ENCODE measurements around the gene RNASE2. TPM values are rescaled to one million over a fixed set of nuclear protein-coding genes. Genes with fewer than 3 reads are reported as not detected.
"Not testable (repeated sequence)": the region's sequence is repeated elsewhere in the genome, so short reads cannot be mapped to it uniquely, and the experiment has no call there.

Gene RNASE2
- not detected in 2 replicates for total RNA-seq (2014; rRNA removed; shearing (Covaris generic))
- not detected in 2 replicates for polyA plus RNA-seq (2016; fragmentation: Nextera tagmentation; extraction: Ambion mirVana)

GRCh38 chr14:20954736-20955537, at the start of gene RNASE2:
TSS of gene RNASE2 (plus strand) at chr14:20955487. CDS start at chr14:20955772, 285 bp downstream.
- H3K4me1 ChIP-seq (ENCODE audit: insufficient read depth); H2AFZ ChIP-seq; DNase-seq; H3K27ac ChIP-seq; H3K36me3 ChIP-seq (ENCODE audit: low read depth); H3K27me3 ChIP-seq (replicated peaks; ENCODE audit: insufficient read depth); H3K9me3 ChIP-seq (ENCODE audit: low read depth); H3F3A ChIP-seq (ENCODE audit: insufficient read depth); H3K79me2 ChIP-seq (ENCODE audit: insufficient read depth); H3K4me2 ChIP-seq (ENCODE audit: unreplicated experiment); H3K4me3 ChIP-seq; H3K9me2 ChIP-seq (ENCODE audit: insufficient read depth); H4K20me1 ChIP-seq (ENCODE audit: insufficient read depth); in situ Hi-C loops (cut with MboI); H3K9ac ChIP-seq: not testable (repeated sequence)
- 51 to 53% methylated on average over 4 of the region's 4 CpGs for WGBS, 2 experiments (ENCODE audit: low coverage in 1 of 2, low lambda C conversion rate in 2 of 2, missing lambda C conversion rate in 2 of 2)

GRCh38 chr14:20905676-20906075, 49.6 kb upstream of the RNASE2 start:
- Histone ChIP-seq H2AFZ (no peak overlapping the region), H3K36me3 (ENCODE audit: low read depth) (no peaks in the 10 kb centered on the region), H3K4me2 (ENCODE audit: unreplicated experiment) (no peak overlapping the region), H3K9ac (no peak overlapping the region), H3K27ac (no peak overlapping the region), H3F3A (ENCODE audit: insufficient read depth) (no peaks in the 10 kb centered on the region), H3K9me3 (ENCODE audit: low read depth) (no peaks in the 10 kb centered on the region), H3K4me3 (no peak overlapping the region), H3K27me3 (replicated peaks; ENCODE audit: insufficient read depth) (no peaks in the 10 kb centered on the region), H3K4me1 (ENCODE audit: insufficient read depth) (no peaks in the 10 kb centered on the region), H3K9me2 (ENCODE audit: insufficient read depth) (no peaks in the 10 kb centered on the region), H4K20me1 (ENCODE audit: insufficient read depth) (no peaks in the 10 kb centered on the region), H3K79me2 (ENCODE audit: insufficient read depth) (no peaks in the 10 kb centered on the region)
- WGBS, 2 experiments (ENCODE audit: low coverage in 1 of 2, low lambda C conversion rate in 2 of 2, missing lambda C conversion rate in 2 of 2): 58 to 64% methylated on average over 2 of the region's 2 CpGs
- TF ChIP-seq EZH2phosphoT487 (IDR thresholded peaks at IDR 0.05; ENCODE audit: insufficient read depth, low read depth) (no peak), EZH2 (IDR thresholded peaks at IDR 0.05; ENCODE audit: insufficient read depth, poor library complexity, severe bottlenecking) (no peak)
- no peak for DNase-seq
- in situ Hi-C loops (cut with MboI): no loop called here

DNA sequence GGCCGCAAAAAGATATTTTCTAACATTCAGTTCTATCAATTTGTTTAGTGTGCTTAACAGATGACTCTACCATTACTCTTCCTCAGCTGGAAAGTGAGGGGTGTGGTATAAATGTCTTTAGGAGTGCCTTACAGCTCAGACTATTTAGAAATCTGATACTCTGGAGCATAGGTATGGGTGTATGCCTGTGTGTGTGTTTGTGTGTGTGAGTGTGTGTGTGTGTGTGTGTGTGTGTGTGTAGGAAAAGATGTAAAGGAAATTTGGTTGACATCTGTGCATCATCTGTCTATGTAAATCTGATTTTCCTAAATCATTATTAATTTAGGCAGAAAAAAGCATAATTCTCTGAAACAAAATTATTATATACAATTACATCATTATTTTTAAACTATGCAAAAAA, 48.1 kb upstream of the RNASE2 start:
- Histone ChIP-seq H3K36me3 (ENCODE audit: low read depth) (no peaks in the 10 kb centered on the region), H3F3A (ENCODE audit: insufficient read depth) (no peaks in the 10 kb centered on the region), H3K4me2 (ENCODE audit: unreplicated experiment) (no peak overlapping the region), H3K79me2 (ENCODE audit: insufficient read depth) (no peaks in the 10 kb centered on the region), H3K9ac (no peak overlapping the region), H4K20me1 (ENCODE audit: insufficient read depth) (no peaks in the 10 kb centered on the region), H3K4me3 (no peak overlapping the region), H3K27me3 (replicated peaks; ENCODE audit: insufficient read depth) (no peaks in the 10 kb centered on the region), H3K9me2 (ENCODE audit: insufficient read depth) (no peaks in the 10 kb centered on the region), H3K4me1 (ENCODE audit: insufficient read depth) (no peaks in the 10 kb centered on the region), H2AFZ (no peak overlapping the region), H3K9me3 (ENCODE audit: low read depth) (no peaks in the 10 kb centered on the region), H3K27ac (no peak overlapping the region)
- DNase-seq: no peak
- TF ChIP-seq EZH2phosphoT487 (IDR thresholded peaks at IDR 0.05; ENCODE audit: insufficient read depth, low read depth) (no peak), EZH2 (IDR thresholded peaks at IDR 0.05; ENCODE audit: insufficient read depth, poor library complexity, severe bottlenecking) (no peak)
- in situ Hi-C loops (cut with MboI): no loop called here
- WGBS, 2 experiments (ENCODE audit: low coverage in 1 of 2, low lambda C conversion rate in 2 of 2, missing lambda C conversion rate in 2 of 2): 70 to 71% methylated on average over 1 of the region's 1 CpG

GRCh38 chr14:20910822-20911221, 44.5 kb upstream of the RNASE2 start:
- H2AFZ ChIP-seq; H3K27ac ChIP-seq; H3K36me3 ChIP-seq (ENCODE audit: low read depth); H3K9me2 ChIP-seq (ENCODE audit: insufficient read depth); H3K4me3 ChIP-seq; in situ Hi-C loops (cut with MboI); H3F3A ChIP-seq (ENCODE audit: insufficient read depth); H3K27me3 ChIP-seq (replicated peaks; ENCODE audit: insufficient read depth); H3K9ac ChIP-seq; H3K4me1 ChIP-seq (ENCODE audit: insufficient read depth); H3K79me2 ChIP-seq (ENCODE audit: insufficient read depth); H4K20me1 ChIP-seq (ENCODE audit: insufficient read depth); H3K9me3 ChIP-seq (ENCODE audit: low read depth); DNase-seq; H3K4me2 ChIP-seq (ENCODE audit: unreplicated experiment): not testable (repeated sequence)
- 52 to 56% methylated on average over 13 of the region's 14 CpGs for WGBS, 2 experiments (ENCODE audit: low coverage in 1 of 2, low lambda C conversion rate in 2 of 2, missing lambda C conversion rate in 2 of 2)

DNA sequence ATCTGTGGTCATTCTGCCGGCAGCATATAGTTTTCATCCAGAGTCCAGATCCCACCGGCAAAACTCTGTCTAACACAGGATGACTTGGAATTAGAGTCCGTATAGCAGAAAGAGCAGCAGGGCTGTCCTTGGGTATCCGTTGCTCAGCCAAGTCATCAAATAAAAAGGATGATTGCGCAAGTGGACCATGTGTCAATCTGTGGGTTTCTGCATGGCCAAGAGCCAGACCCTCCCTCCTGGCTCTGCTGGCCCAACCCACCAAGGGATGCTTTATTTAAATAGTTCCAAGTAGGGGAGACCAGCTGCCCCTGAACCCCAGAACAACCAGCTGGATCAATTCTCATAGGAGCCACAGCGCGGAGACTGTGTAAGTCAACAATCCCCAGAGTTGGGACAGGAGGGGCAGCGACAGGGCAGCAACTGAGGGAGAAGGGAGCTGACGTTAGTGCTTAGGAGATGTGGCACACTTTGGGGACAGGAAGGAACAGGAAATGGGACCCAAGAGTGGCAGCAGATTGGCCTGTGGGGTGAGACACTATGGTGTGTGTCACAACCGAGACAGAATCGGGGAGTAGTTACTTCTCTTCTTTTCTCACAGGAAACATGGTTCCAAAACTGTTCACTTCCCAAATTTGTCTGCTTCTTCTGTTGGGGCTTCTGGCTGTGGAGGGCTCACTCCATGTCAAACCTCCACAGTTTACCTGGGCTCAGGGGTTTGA, 36.1 kb upstream of the RNASE2 start:
- H3K79me2 ChIP-seq (ENCODE audit: insufficient read depth); H3K4me2 ChIP-seq (ENCODE audit: unreplicated experiment); H3K9ac ChIP-seq; DNase-seq; H4K20me1 ChIP-seq (ENCODE audit: insufficient read depth); H3K4me3 ChIP-seq; H3K4me1 ChIP-seq (ENCODE audit: insufficient read depth); H3K36me3 ChIP-seq (ENCODE audit: low read depth); H2AFZ ChIP-seq; H3F3A ChIP-seq (ENCODE audit: insufficient read depth); H3K27ac ChIP-seq; H3K27me3 ChIP-seq (replicated peaks; ENCODE audit: insufficient read depth); H3K9me3 ChIP-seq (ENCODE audit: low read depth); in situ Hi-C loops (cut with MboI); H3K9me2 ChIP-seq (ENCODE audit: insufficient read depth): not testable (repeated sequence)
- WGBS, 2 experiments (ENCODE audit: low coverage in 1 of 2, low lambda C conversion rate in 2 of 2, missing lambda C conversion rate in 2 of 2): 66% methylated on average over 11 of the region's 11 CpGs

GRCh38 chr14:20923766-20924297, 31.5 kb upstream of the RNASE2 start:
- DNase-seq; H3K4me2 ChIP-seq (ENCODE audit: unreplicated experiment); H3K9ac ChIP-seq; H3F3A ChIP-seq (ENCODE audit: insufficient read depth); H3K36me3 ChIP-seq (ENCODE audit: low read depth); H3K9me2 ChIP-seq (ENCODE audit: insufficient read depth); H3K79me2 ChIP-seq (ENCODE audit: insufficient read depth); H4K20me1 ChIP-seq (ENCODE audit: insufficient read depth); in situ Hi-C loops (cut with MboI); H3K27ac ChIP-seq; H3K4me3 ChIP-seq; H3K9me3 ChIP-seq (ENCODE audit: low read depth); H2AFZ ChIP-seq; H3K4me1 ChIP-seq (ENCODE audit: insufficient read depth); H3K27me3 ChIP-seq (replicated peaks; ENCODE audit: insufficient read depth): not testable (repeated sequence)
- 6 to 10% methylated on average over 2 of the region's 2 CpGs for WGBS, 2 experiments (ENCODE audit: low coverage in 1 of 2, low lambda C conversion rate in 2 of 2, missing lambda C conversion rate in 2 of 2)
